NOMO-1 treated with dmso at 0.1 percent for 144 hours (cell line): Measurements from ENCODE around the gene FARP1.
"Not testable (repeated sequence)": the region's sequence is repeated elsewhere in the genome, so short reads cannot be mapped to it uniquely, and the experiment has no call there.

Experiments used
- DNase-seq: peaks from one replicate; lab custom pipeline; 2025; ENCODE audit not compliant: unreplicated experiment; lab: John Stamatoyannopoulos, UW

FARP1 gene

DNA sequence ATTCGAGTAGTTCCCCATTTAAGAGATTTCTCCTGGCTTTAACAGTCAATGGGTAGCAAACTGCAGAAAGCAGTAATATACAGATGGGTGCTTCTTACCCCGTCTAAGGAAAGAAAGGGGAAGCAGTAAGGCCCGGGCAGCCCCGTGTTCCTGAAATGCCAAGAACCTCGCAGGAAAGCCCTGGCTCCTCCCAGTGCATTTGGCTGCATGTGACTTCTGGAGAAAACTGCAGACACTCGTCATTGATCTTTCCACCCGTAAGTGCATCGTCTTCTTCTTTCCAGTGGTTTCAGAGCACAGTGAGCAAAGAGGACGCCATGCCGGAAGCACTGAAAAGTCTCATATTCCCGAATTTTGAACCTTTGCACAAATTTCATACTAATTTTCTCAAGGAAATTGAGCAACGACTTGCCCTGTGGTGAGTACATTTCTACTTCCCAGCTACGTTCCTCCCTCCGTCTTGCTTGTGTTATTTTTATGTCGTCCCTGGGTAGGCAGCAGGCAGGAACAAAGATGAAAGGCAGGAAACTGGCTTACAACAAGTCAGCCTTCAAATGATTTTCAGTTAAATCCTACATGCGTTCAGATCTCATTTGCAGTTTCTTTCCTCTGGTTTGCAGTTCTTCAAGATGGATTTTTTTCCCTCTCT, 268.8 kb downstream of the FARP1 start:
- DNase-seq: no peak

DNA sequence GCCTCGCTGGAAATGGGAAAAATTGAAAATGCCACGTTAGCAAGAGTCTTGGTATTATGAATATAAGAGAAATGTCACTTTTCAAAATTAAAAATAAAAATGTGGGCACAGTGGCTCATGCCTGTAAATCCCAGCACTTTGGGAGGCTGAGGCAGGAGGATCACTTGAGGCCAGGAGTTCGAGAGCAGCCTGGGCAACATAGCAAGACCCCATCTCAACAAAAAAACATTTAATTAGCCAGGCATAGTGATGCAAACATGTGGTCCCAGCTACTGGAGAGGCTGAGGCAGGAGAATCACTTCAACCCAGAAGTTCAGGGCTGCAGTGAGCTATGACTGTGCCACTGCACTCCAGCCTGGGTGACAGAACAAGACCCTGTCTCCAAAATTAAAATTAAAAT, 270.4 kb downstream of the FARP1 start:
- DNase-seq: not testable (repeated sequence)

- DNase-seq: no peak
These were observed 270.9 kb downstream of the FARP1 start for GRCh38 chr13:98413796-98414195.

GRCh38 chr13:98415326-98416070, 272.6 kb downstream of the FARP1 start:
- no peak for DNase-seq

DNA sequence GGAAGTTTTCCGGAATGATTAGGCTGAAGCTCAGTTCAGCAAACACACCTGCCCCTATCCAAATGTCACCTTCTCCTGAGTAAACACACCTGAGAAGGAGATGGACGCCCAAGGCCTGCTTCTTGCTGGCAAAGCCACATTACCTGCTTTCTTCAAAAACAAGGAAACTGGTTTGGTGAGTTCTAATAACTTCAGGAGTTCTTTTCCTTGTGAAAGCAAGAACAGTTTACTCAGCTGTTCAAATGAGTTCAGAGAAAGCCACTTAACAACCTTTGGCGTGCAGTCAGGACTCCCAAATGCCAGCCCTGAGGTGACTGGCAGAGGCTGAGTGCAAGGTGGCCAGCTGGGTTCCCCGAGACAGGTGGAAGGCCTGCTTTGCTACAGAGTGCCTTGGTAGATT, 273.5 kb downstream of the FARP1 start:
- no peak for DNase-seq

- DNase-seq: no peak
These were observed 277.1 kb downstream of the FARP1 start for GRCh38 chr13:98419786-98420553.

- no peak for DNase-seq
These were observed 277.8 kb downstream of the FARP1 start for GRCh38 chr13:98420554-98421175.

DNA sequence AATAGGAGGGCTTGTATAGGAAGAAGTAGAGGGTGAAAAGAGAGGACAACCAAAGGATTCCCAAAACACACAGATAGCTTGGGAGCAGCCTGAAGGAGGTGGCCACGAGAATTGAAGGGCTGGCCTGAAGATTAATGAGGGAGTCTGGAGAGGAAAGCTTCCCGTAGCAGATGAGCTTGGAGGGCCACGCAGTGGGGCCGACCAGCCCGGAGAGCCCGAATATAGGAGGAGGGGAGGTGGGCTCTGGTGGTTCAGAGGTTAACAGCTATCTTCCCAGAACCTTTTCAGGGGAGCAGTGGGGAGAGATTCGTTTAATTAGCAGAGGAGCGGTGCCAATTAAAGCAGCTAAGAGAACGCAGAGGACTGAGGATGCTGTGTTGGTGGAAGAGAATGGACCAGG, 279.2 kb downstream of the FARP1 start:
- no peak for DNase-seq

- DNase-seq: no peak
These were observed 280.5 kb downstream of the FARP1 start for GRCh38 chr13:98423417-98423816.

DNA sequence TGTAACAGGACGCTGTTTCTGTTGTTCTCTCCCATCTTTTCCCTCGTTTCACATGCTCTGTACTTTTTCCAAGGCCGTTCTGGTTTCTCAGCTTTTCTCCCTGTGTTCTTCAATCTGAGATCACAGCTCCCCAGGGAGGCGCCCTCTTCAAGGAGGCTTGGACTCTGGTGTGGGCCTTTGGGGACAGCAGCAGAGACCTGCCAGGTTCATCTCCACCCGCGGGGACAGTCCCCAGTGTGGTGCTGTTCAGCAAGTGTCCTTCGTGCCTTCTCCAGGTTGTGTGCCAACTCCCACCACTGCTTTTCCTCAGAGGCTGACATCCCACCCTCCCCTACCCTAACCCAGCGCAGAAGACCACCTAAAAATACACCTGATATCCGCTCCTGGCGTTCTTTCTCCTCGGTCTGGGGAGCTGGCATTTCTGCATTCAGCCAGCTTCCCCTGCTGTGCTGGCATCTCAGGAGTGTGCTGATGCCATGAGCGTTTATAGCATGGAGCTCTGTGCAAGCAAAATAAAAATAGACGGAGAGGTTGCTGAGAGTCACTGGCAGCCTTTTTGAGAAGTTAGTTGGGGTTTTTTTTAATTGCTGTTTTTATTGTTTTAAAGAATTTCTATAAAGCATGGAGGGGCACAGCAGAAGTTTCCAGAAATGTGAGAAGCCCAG, 284.6 kb downstream of the FARP1 start:
- no peak for DNase-seq

GRCh38 chr13:98428256-98428966, 285.5 kb downstream of the FARP1 start:
- no peak for DNase-seq

GRCh38 chr13:98429081-98429480, 286.2 kb downstream of the FARP1 start:
- DNase-seq: no peak

DNA sequence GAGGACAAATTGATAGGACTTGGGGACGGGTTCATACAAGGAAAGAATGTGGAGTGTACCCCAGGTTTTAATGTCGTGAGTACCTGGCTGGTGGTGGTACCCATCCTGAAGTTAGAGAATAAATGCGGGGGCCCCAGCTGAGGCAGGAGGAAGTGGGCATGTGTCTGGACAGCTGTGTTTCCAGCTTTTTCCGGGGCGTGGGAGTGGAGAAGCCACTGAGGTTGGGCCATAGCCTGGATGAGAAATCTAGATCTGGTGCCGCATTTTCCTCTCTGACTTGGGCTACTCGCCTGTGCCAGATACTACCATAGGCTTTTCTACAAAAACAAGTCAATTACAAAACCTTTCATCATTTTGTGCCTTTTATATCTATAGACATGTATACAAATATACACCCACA, 286.6 kb downstream of the FARP1 start:
- DNase-seq: no peak

DNA sequence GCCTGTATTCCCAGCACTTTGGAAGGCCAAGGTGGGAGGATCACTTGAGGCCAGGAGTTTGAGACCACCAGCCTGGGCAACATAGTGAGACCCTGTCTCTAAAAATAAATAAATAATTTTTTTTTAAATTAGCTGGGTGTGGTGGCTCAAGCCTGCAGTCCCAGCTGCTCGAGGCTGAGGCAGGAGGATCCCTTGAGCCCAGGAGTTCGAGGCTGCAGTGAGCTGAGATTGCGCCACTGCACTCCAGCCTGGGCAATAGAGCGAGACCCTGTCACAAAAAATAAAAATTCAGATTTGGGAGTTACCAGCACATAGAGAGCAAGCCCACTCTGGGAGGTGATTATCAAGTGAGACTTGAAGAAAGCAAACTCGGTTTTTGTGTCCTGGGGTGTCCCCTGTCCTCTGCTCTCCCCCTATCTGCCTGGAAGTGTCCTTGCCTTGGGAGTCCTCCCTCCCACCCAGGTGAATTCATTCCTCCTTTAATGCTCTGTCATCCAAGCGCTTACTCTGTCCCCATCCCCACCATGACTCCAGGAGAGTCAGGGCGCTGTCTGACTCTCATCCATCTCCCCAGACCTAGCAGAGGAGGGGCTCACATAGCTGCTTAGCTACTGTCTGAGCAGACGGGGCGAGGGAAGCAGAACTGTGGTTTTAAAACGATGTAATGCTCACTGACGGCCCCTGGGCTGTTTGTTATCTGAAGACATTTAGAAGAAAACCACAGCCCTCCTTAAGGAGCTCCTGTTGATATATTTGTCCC, 287.3 kb downstream of the FARP1 start:
- no peak for DNase-seq

DNA sequence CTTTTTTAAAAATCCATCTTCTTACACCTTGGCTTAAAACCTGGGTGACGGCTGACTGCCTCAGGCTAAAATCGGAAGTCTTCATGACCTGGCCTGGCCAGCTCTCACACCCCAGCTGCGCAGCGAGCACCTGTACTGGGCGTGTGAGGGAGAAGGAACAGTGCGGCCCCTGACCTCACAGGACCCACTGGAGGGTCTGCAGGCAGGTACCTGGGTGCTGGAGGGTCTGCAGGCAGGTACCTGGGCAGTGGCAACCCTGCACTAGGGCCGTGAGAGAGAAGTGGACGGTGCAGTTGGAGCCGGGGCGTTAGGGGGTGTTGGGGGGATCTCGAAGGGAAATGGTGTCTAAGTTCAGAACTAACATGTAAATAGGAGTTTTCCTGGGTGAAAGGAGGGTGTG, 289.7 kb downstream of the FARP1 start:
- DNase-seq: no peak

DNA sequence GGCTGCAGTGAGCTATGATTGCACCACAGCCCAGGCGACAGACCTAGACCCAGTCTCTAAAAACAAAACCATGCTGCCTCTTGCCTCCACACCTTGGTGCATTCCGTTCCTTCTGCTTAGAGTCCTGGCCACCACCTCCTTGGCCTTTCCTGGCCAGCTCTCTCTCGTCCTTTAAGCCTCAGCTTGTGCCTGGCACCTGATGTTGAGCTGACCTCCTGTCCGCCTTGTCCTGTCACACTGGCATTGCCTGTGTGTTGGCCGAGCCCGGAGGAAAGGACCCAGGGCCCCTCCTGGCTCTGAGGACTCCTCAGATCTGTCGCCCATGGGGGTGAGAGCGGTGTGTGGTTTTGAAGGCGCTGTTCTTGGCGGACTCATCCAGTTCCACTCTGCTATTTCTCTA, 290.8 kb downstream of the FARP1 start:
- DNase-seq: no peak

GRCh38 chr13:98434060-98434459, 291.2 kb downstream of the FARP1 start:
- no peak for DNase-seq

GRCh38 chr13:98435376-98435775, 292.5 kb downstream of the FARP1 start:
- DNase-seq: no peak

DNA sequence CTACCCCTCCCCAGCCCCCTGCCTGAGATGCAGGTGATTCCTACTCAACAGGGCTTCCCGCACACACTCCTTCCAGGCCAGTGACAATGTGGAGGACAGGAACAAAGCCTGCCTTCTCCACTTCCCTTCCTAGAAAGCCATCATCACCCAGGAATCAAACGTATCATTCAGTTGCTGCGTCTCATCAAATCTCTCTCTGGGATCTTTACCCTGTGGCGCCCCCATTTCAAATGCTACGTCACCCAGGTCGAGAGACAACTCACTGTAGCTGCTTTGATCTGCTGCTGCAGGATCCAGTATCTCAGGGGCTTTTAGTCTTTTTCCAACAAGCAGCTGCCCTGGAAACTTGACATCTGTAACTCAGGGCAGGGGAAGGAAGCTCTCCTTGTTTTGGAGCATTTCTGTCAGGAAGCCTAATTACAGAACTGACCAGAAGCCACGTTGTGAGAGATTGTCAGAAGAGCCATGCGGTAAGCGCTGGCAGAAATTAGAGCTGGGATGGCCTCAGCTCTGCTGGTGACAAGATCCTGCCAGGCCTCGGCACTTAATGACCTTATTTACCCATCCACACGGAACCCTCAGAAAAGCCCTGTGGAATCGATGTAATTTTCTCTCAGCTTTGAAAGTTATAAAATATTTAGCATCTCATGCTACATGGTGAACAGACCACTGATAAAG, 293.5 kb downstream of the FARP1 start:
- DNase-seq: no peak
